ENCODE results near the gene FOXO1.

GRCh38 chr13:40605573-40605972 is 60.9 kb downstream of the FOXO1 start:
- TF ChIP-seq CTCF (conservative IDR thresholded peaks at IDR 0.05; ENCODE audit: low read length) (no peak), EZH2phosphoT487 (IDR thresholded peaks at IDR 0.05; ENCODE audit: borderline replicate concordance) (no peak)
